ENCODE data around the gene CEP41.

DNA sequence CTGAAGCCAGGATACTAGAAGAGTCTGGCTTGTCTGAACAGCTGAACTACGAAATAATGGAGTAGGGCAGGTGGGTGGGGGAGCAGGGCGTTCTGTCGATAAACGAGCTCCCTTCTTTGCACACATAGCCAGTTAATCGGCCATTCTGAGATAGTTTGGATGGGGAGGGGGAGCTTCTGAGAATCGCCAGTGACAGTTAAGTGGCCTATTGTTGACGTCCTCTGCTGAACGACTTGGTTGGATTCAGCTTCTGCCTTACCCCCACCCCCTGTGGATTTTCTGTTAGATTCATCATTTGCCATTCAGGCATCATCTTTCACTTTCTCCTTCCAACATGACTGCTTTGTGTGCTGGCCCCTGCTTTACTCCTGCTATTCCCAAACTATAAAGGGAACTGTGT, 95.7 kb downstream of the CEP41 start:
- TF ChIP-seq, protein P1, sequence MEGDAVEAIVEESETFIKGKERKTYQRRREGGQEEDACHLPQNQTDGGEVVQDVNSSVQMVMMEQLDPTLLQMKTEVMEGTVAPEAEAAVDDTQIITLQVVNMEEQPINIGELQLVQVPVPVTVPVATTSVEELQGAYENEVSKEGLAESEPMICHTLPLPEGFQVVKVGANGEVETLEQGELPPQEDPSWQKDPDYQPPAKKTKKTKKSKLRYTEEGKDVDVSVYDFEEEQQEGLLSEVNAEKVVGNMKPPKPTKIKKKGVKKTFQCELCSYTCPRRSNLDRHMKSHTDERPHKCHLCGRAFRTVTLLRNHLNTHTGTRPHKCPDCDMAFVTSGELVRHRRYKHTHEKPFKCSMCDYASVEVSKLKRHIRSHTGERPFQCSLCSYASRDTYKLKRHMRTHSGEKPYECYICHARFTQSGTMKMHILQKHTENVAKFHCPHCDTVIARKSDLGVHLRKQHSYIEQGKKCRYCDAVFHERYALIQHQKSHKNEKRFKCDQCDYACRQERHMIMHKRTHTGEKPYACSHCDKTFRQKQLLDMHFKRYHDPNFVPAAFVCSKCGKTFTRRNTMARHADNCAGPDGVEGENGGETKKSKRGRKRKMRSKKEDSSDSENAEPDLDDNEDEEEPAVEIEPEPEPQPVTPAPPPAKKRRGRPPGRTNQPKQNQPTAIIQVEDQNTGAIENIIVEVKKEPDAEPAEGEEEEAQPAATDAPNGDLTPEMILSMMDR (IDR thresholded peaks at IDR 0.05; ENCODE audit: low read length): no peak
- no peak for TF ChIP-seq EZH2 (optimal IDR thresholded peaks at IDR 0.05; ENCODE audit: low read depth, low read length)
